NCI-H128 (cell line): ENCODE results near the gene FAM3C.

Experiments used
- DNase-seq: peaks from one replicate; lab custom pipeline; 2025; ENCODE audit not compliant: unreplicated experiment; lab: John Stamatoyannopoulos, UW

The FAM3C gene

DNA sequence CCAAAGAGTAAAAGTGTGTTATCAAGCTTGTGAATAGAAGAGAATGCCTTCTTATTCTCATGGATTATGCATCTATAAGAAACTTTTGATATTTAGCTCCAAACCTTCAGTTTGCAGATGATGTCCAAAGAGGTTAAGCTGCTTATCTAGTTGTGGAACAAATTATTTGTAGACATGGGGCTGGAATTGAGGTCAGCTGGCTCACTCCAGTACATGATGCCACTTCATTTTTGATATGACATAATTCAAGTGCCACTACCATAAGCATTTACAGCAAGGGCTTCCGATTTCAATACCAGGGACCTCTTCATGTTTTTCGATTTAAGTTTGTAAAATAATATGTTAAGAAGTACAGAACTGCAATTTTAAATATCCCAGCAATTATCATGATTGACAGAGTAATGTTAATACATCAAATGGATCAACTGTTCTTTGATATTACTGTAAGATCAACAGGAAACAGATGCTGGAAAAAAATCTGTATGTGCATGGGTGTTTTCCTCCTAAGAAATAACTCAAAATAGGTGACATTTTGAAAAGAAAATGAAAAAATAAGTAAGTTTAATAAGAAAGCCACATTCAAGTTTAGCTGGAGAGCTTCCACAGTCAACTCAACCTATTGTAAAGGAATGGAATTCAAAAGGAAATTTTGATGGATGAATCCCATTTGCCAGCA lies 12.7 kb downstream of the FAM3C start:
- DNase-seq, result no peak

DNA sequence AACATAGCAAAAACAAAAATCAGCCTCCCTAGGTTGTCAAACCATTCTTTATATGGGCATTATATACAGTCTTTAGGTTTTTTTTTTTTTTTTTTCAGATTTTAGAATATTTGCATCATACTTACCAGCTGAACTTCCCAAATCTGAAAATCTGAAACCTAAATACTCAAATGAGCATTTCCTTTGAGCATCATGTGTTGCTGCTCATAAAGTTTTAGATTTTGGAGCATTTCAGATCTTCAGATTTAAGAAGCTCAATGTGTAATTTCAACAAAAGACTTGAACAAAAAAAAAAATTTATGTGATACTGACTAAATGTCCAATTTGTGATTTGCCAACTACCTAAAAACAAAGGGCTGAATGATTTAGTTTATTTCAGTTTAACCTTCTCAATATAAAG lies 13.6 kb downstream of the FAM3C start:
- no peak for DNase-seq

DNA sequence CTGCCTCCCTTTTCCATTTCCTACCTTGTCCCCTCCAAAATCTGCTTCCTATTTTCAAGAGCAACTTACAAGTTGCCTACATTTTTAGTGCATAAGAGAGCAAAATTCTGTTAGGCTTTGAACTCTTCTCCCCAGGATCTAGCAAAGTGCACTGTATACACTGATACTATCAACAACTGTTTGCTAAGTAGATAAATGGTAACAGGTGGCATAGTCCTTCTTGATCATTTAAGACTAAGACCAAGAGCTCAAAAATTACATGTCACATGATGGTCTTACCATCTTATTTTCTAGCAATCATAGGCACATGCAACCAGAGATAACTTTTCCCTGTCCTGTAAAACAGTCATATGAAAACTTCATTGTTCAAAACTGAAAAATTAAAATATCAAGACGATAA lies 16.2 kb downstream of the FAM3C start:
- no peak for DNase-seq

DNA sequence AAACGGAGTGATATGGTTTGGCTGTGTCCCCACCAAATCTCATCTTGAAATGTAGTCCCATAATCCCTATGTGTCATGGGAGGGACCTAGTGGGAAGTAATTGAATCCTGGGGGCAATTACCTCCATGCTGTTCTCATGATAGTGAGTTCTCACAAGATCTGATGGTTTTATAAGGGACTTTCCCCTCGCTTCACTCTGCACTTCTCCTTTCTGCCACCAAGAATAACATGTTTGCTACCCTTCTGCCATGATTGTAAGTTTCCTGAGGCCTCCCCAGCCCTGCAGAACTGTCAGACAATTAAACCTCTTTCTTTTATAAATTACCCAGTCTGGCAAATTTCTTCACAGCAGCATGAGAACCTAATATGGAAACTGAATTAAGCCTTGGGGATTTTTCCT lies 19.1 kb downstream of the FAM3C start:
- DNase-seq, result no peak

DNA sequence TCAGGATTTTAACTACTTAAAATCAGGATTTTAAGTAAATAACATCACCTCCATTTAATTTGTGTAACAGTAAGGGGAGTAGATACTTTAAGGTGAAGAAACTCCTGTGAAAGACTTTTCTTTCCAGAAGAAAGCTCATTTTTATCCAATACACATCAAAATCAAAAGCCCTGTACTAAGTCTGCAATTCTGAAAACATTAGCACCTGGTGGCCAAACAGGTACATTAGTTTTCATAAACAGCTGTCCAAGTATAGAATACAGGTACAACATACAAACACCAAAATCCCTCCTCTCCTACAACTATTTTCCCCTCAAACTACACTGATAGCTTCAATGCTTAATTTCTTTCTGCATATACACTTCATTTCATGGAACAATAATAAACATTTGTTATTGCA lies 22.9 kb downstream of the FAM3C start:
- DNase-seq, result no peak

DNA sequence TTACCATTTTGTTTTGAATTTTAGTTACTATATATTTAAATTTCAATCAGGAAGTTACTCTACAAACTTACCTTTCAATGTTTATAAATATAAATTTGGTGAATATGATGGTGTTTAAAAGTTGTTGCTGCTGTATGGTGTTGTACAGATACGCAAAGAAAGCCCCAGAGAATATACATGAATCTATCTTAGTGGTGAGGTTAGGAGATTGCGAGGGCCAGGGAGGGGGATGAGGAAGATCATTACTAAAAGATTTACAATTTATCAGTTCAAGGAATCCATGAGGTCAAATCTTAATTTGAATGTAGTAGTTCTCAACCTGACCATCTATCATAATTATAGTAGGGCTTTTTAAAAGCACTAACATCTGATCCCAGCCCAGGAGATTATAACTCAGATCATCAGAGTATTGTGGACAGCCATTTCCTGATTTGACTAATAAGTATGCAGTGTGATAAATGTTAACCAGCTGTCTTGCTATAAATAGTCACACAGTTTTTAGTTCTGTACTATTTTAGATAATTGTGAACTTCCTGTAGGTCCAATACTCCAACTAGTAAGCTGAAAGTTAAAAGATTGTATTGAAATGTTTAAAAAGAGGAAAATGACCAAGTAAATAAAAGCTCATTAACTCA lies 23.6 kb downstream of the FAM3C start:
- DNase-seq, result no peak

DNA sequence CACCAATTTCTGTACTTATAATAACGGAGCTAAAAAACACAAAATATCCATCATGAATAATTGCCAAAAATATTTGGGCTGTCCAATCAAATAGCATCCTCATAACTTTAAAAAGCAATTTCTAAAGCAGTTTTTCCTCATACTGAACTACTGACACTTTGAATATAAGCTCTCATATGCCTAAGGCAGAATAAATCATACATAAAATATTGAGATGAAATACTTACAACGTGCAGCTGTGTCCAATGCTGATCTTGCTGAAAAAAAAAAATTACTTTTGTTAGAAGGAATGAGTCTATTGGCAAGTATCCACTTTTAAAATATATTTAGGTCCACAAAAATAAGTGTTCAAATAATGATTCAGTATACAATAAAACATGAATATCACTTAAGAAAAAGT lies 24.2 kb downstream of the FAM3C start:
- no peak for DNase-seq

DNA sequence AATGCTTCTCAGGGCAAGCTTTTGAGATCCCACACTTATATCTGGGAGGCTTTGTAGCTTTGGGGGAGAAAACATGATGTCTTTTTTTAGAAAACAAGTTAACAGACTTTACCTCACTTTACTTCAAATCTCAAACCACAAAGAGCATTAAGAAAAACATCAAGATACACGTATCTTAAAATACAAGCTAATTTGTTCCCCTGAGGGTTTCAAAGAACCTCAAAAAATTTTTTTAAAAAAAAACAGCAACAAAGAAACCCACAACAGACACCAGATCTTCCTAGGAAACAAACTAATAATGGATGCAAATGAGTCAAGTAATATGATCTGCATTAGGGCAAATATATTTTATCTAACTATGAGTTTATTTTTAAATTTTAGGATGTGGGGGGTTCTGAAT lies 24.7 kb downstream of the FAM3C start:
- no peak for DNase-seq

DNA sequence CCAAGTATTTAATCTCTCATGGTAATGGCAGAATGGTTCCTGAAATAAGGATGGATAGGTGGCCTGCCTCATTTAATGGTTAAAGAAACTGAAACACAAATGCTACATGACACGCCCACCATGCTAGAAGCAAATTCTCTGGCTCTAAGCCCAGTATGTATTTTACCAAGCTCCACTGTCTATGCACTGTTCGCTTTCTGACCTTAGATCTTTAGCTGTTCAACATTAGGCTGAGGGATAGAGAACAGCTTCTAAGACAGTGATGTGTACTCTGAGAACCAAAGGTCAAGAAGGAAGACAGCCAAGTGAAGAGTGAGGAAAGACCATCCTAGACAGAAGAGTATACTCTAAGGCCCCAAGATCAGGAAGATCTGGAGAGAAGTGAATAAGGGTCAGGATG lies 26.6 kb downstream of the FAM3C start:
- no peak for DNase-seq

DNA sequence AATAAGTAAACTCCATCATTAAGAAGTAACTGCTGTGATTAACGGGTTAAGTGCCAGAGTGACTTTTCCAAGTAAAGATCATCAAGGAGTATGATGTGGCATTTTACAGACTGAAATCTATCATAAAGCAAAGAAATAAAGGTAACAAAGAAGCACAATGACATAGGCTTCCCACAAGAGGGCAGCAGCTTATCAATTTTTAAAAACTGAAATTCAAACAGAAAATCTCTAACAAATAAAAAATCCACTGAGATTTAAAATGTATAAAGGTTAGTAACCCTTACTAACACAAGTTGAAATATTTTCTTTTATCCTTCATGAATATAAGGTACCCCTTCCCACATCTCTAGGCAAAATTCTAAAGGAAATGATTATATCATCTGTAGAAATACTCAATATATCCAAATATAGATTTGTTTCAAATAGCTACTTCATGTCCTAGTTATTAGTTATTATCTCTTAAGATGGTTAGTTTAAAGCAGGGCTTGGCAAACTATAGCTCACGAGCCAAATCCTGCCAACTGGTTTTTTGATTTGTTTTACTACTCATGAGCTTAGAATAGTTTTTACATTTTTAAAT lies 29.2 kb downstream of the FAM3C start:
- no peak for DNase-seq

DNA sequence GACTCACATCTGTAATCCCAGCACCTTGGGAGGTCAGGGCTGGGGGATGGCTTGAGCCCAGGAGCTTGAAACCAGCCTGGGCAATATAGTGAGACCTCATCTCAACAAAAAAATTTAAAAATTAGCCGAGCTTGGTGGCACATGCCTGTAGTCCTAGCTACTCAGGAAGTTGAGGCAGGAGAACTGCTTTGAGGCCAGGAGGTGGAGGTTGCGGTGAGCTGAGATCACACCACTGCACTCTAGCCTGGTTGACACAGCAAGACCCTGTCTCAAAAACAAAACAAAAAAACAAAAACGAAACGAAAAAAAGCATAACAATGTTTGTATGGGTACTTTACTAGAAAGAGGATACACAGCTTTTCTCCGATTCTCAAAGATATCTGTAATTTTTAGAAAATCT lies 35.5 kb downstream of the FAM3C start:
- DNase-seq, result no peak

DNA sequence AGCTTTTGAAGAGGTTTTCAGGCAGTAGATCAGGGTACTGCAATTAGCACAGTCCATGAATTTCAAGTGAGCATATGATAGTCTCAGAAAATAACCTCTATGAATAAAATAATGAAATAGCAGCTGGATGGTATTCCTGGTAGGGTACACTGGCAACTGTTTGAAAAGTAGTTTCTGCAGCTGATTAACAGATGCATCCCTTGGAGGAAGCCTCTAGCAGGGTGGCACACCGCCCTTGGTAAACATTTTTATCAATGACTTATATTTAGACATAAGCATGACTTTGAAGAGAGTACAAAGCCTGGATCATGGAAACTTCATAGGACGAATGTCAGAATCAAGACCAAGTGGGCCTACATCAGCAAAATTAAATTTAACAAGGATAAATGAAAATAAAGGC lies 40.5 kb downstream of the FAM3C start:
- no peak for DNase-seq

DNA sequence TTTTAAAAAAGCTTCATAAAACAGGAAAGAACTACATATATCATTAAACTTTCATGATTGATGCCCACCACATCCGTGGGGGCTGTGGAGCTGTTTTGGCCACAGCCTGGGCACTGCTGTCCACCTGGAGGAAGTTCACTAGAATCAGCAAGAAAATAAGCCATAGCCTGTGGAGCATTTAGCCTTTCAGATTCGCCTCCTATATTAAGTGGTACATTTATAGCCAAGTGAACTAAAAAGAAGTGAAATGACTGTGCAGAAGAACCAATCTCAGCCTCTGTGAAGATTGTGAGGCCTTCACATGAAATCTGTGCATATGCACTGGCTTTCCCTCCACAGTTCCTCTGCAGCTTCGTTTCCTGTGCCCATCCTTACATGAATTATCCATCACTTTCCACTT lies 43.8 kb downstream of the FAM3C start:
- DNase-seq, result no peak

DNA sequence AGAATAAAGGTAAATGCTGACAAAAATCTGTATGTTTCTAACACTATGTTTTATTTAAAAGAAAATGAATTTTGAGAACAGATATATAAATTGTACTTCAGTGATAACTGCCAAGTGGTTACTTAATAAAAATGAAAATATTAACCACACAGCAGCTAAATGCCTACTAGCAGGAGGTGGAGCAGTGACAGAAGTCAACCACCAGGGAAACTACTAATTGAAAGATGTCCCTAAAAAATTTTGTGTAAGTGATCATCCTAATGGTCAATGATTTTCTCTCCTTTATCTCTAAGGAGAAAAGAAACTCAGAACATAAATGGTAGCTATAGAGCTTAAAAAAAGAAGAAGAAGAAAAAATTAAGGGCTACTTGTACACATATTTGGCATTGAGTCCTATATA lies 44.4 kb downstream of the FAM3C start:
- no peak for DNase-seq

DNA sequence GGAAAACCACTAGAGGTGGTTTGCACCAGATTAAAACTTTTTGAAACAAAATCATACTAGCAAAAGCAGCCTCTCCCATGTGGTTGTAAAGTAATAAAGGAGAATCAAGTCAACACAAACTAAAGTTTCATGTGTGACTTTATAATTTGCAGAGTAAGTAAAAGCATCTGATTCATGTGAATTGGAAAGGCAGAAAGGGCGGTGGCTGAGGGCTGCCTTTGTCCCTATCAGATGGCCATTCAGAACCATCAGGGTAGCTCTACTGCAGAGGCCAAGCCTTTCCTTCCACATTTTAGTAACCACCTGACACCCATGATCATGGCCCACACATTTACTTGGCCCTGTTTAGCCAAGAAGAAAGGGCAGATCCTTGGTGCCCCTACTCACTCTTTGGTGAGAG lies 51.6 kb downstream of the FAM3C start:
- no peak for DNase-seq

DNA sequence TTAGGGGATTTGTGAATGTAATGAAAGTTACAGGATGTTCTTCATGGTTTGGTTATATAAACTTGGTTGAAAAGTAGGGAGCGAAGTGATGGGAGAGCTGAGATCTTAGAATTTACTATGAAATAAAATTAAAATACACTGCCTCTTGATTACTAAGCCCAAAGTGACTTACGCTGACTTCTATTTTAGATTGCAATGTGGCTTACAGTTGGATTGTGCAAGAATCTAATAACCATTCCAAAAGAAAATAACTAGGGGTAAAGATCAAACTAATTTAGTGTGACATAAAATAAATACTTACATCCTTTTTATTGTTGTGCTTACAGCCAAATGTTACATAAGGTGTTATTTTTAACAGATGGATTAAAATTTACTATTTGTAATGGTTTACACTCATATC lies 52.0 kb downstream of the FAM3C start:
- DNase-seq, result no peak

DNA sequence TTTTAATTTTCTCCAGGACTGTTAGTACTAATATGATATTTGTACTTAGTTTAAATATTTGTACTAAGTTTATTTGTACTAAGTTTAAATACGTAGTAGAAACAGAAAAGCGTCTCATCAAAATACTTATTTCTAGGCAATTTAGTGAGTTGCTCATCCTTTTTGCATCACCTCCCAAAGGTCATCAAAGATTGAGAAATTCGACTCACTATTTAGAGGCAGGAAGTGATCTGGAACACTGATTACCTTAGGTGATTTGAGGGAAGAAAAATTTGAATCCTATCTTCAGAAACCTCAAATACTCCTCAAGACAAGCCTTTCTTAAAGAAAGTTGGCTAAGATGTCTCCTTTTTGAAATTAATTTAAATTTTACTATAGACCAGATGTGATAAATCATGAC lies 52.8 kb downstream of the FAM3C start:
- no peak for DNase-seq

DNA sequence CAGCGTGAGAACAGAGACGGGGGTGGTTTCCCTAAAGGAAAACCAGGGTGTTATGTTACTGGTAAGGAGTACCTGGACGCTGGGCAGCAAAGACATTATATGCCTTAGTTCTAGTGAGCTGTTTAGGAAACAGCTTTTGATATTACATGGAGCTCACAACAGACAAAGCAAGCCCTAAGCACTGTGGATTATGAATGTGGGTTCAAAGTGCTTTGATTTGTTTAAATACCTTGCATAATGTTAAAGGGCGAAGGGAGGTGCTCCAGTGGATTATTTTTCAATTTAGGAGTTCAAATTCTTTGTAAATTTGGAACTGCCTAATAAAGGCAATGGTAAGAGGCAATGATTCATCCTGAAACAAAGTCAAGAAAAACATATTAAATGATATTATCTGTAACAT lies 53.5 kb downstream of the FAM3C start:
- no peak for DNase-seq

DNA sequence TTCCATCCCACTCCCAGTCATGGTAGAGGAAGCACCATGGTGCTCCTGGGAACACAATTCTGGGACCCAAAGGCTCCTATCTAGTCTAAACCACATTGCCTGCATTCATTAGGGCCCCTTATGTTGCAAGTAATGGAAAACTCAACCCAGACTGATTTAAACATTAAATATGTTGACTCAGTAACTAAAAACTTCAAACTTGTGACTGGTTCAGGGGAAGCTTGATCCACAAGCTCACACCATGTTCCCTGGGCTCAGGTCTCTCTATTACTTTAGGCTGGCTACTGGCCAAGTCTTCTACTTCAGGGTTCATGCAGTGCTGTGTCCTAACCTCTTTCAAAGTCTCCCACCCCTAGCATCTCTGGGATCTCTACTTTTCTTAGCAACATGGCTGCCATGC lies 54.2 kb downstream of the FAM3C start:
- DNase-seq, result no peak

DNA sequence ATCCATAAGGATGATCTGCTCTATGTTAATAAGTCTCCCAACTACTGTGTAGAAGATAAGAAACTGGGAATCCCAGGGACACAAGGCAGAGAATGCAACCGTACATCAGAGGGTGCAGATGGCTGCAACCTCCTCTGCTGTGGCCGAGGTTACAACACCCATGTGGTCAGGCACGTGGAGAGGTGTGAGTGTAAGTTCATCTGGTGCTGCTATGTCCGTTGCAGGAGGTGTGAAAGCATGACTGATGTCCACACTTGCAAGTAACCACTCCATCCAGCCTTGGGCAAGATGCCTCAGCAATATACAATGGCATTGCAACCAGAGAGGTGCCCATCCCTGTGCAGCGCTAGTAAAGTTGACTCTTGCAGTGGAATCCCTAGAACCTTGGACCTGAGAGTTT lies 57.0 kb downstream of the FAM3C start:
- no peak for DNase-seq

DNA sequence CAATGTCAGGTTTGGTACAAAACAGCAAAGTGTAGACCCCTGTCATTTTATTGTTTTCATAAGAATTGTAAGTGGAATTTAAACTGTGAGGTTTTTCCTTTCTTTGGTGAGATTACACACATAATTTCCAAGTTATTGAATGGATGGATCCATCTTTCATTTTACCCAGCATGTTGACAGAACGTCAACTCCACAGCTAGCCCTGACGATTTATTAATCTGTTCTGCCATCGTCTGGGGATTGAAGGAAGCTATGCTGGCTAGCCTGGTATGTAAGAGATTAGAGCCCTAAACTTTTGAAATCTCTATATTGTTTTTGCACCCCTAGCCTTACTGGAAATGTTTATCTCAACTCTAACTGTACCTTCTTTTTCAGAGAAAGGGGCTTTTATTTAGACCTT lies 58.7 kb downstream of the FAM3C start:
- no peak for DNase-seq

DNA sequence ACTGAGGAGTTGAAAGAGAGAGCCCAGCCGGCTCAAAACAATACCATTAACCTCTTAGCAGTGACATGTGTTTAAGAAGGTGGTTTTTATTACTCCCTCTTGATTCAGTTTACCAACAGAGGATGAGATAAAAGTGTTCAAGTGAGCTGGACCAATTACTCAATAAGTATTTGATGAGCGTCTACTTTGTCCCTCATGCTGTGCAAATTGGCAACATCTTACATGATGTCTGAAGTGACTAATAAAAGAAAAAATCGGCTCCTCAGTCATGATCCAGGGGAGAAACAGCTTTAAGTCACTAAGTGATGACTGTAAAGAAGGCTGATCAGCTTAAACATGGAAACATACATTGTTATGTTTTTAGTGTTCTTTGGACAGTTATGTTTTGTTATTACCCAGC lies 59.5 kb downstream of the FAM3C start:
- DNase-seq, result no peak
